NOMO-1 (cell line): ENCODE measurements around the gene CUEDC1.

ENCODE experiments used
- DNase-seq, 2 experiments: peaks; one replicate each; lab custom pipeline; 2025; ENCODE audit not compliant: unreplicated experiment in 2 of 2; lab: John Stamatoyannopoulos, UW

CUEDC1 gene, protein sequence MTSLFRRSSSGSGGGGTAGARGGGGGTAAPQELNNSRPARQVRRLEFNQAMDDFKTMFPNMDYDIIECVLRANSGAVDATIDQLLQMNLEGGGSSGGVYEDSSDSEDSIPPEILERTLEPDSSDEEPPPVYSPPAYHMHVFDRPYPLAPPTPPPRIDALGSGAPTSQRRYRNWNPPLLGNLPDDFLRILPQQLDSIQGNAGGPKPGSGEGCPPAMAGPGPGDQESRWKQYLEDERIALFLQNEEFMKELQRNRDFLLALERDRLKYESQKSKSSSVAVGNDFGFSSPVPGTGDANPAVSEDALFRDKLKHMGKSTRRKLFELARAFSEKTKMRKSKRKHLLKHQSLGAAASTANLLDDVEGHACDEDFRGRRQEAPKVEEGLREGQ

DNA sequence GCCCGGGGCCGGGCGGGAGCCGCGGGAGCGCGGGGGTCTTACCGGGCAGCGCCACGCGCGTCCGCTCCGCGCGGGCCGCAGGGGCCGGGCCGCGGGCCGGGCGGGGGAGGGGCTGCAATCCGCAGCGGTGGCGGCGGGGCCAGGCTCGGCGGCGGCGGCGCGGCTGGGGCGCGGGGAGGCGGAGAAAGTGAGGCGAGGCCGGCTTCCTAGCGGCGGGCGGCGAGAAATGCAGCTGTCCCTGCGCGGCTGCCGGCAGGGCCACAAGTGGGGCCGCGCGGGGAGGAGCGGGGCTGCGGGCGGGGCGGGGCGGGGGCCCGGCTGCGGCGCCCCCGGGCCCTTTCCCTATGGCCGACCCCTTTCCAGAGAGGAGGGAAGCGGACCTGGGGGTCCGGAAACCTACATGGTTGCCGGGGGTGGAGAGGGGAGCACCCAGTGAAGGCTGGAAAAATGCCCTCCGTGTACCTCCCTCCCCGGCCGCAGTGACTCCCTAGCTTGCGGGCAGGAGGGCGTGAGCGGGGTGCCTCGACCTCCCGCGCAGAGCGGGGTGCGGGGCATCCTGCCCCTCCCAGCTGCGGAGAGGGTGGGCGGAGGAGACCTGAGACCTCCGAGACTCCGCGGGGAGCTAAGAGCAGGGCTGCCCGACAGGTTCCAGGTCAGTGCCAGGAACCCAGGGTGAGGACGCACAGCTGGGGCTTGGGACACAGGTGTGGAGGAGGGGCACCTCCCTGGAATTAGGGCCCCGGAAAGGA is at the start of gene CUEDC1:
TSS of gene CUEDC1 (minus strand) at position 230 of the 749 bp plus-strand sequence. CDS start 69,848 bp downstream, outside the sequence.
- DNase-seq: peak; percentile 45 to 56

DNA sequence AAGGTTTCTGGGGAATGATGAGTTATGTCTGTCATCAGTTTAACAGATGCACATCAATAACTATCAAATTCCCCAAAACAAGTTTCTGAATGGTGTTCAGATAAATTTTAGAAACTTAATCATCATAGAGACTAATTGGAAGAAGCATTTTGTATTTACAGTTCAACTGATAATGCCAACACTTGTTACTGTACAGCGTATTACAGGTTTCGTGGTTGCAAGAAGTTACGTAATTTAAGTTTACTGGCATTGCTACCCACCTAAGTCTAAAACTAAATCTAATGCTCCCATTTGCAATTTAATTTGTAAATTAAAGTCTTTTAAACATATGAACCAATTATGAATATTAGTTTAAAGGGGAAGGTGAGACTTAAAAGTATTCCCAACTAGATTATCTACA is 48.8 kb upstream of the CUEDC1 start:
- peak; percentile 21 to 27 for DNase-seq

DNA sequence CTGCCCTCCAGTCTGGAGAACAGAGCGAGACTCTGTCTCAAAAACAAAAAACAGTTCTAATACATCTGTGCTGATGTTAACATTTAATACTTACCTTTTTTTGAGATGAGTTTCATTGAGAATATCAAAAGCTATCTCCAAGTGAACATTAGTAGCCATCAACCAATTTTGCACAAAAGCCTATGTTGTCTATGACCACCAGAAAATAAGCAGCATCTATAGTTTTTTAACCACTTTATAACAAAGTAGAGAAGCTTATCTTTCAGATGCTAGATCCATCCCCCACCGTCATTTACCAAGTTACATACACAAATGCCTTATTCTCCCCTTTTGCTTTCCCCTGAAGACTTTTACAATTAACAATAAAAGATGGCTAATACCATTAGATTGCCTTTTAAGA is 47.8 kb upstream of the CUEDC1 start:
- no peak for DNase-seq

DNA sequence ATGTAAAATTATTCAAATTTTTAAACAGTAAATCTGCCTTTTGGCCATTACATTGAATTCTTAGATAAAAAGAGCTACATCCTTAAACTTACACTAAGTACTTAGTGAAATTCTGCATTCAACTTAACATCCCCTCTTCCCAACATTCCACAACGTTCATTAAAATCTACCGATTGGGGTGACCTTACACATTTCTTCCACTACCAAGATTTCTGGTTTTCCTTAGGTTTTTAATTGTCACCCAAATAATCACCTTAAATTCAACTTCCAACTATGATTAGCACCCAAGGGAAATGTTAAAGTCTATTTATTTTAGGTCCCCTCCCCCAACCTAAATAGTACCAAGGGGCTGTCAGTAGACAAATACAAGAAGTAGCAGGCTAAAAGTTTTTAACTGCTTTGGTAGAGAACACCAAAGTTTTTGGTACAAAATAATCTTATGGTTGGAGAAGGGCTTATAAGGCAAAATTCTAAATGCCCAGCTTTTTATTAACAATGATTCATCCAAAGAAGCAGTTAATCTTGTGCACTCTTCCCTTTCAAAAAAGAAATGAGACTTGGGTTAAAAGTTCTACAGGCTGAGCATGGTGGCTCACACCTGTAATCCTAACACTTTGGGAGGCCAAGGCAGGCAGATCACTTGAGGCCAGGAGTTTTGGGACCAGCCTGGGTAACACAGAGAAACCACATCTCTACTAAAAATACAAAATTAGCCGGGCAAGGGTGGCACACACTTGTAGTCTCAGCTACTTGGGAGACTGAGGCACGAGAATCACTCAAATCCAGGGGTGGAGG is 47.1 kb upstream of the CUEDC1 start:
- no peak for DNase-seq

DNA sequence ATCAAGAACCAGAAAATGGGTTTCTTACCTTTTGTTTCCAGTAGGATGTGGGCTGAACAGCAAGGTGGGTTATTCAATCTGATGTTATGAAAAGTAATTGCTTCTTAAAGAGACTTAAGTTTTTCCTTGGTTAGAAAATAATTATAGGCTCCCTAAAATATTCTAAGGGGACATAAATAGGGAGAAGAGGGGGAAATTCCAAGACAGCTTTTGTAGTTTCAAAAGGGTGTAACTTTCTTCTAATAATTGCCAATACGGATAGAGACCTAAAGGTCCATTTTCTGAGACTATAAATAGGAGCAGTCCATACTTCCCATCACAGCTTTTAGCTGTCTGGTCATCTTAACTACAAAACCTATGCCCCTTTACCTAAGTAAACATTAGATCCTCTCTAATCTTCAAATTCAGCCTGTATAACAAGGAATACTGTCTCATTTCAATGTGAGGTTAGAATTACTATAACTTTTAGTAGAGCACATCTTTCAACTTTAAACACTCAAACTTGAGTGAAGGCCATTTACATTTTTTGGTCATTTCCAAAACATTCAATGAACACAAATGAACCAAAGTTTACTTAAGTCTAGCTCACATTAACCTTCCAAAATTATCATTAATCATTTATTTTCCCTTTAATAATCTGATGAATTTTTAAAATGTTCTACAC is 46.4 kb upstream of the CUEDC1 start:
- no peak for DNase-seq

DNA sequence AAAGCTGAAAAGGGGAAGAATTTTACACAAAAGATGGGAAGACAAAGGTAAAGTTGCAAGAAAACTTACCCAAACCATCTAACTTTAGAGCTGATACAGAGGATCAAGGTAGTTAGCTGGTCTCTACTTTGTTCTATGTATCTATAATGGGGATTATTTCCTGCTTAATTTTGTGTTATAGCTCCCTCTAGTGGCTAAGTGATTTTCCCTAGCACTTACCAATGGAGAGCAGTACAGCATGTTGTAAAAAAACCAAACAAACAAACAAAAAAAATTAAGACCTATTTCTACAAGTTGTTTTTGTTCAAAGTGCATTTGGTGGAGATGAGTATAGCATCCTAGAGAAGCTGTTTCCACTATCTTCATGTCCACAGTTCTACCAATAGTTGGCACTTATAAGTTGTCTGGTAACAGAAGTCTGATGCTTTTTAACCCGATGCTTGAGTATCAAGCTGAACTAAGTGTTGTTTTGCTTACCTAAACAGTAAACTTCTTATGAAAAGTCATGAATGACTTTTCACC is 44.3 kb upstream of the CUEDC1 start:
- DNase-seq: peak in 1 of 2 experiments; percentile 71

DNA sequence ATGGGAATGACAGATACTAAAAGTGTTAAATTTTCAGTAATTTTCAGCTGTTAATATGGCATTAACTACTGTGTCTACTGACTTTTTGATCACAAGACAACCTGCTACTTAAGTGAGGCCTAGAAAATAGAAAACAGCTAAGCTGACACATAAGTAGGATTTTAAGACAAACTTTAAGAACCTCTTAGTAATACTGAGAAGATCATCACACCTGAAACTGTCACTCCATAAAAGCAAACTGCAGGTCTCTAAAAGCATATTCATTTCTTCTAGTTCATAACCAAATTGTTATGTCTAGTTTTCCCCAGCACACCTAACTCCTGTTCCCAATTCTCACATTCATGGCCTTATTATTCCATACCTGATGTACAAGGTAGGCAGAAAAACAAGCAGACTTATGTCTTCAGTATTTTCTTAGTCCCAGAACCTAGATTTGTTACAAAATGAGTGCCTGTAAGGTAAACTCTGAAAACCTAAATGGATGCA is 43.8 kb upstream of the CUEDC1 start:
- no peak for DNase-seq

DNA sequence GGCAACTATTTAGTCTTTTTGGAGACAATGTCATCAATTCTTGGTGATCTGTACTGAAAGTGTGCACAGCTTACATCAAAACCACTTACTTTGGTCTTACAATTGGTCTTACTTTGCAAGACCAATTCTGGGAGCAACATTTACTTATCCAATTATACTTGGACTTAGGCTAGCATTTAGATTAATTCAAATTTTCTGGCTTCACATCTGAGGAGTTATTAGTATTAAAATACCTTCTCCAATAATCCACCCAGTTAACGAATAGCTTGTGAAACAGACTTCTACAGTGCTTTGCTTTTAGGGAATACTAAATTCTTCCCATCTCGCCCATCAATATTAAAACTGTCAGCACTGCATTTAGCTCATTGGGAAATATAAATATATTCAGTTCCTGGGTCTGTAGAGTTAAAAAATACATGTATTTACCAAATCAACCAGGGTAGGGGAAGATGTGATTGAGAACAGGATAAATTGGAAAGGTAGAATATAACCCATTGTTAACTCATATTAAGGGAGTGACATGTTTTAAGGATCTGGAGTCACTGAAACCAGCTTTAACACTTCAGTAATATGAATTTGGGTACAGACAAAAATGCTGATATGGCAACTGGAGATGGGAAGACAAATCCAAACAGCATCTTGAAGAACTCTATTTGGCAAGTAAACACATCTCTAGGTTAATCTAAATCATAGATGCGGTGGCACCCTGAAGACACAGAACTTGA is 42.0 kb upstream of the CUEDC1 start:
- no peak for DNase-seq

DNA sequence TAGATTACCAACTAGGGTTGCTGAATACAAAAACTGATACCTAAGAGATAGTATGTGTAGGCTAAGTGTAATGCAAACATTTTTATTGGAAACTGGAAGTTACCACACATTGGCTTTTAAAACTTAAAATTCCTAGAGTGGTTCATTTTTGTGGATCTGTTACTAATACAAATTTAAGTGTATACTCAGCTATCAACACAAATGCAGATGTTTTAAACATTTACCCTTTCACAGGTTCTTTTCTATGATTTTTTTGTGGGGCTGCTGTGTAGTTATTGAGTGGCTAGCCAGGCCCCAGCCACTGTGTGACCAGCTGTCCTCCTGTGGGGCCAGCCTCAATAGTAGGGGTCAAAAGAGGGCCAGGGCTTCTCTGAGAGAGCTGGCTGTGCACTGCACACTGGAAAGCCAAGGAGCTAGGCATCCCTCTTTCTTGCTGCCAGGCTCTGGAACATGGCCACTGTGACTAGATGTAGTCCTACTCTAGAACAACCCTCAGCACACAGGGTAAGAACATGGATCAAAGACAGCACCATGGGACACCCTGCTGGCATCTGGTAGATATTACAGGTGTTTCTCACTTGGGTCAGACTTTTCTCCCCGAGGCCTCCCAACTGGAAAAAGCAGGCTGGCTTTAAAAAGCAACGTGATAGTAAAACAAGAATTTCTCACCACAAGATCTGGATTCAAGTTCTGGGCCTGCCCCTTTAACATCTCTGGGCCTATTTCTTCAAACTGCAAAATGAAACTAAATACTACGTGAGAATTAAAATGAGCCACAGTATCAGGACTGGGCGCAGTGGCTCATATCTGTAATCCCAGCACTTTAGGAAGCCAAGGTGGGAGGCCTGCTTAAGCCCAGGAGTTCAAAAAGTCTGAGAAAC is 40.1 kb upstream of the CUEDC1 start:
- DNase-seq: peak; percentile 22 to 69

DNA sequence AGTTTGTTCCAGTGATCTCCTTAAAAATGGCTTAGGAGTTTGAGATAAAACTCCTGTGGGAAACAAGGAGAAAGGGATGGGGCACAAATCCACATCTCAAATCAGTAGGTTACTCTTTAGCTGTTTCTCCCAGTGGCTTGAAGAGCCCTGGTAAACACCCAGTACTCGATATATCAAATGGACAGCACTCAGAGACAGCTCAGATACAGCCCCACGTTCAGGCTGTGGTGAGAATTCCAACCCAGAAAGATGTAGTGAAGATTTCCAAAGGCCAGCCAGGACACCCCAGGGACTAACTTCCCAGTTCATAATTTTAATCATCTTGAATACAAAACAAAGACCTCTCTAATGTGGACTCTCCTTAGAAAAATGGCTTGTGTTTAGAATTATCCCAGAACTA is 39.2 kb upstream of the CUEDC1 start:
- DNase-seq: no peak

DNA sequence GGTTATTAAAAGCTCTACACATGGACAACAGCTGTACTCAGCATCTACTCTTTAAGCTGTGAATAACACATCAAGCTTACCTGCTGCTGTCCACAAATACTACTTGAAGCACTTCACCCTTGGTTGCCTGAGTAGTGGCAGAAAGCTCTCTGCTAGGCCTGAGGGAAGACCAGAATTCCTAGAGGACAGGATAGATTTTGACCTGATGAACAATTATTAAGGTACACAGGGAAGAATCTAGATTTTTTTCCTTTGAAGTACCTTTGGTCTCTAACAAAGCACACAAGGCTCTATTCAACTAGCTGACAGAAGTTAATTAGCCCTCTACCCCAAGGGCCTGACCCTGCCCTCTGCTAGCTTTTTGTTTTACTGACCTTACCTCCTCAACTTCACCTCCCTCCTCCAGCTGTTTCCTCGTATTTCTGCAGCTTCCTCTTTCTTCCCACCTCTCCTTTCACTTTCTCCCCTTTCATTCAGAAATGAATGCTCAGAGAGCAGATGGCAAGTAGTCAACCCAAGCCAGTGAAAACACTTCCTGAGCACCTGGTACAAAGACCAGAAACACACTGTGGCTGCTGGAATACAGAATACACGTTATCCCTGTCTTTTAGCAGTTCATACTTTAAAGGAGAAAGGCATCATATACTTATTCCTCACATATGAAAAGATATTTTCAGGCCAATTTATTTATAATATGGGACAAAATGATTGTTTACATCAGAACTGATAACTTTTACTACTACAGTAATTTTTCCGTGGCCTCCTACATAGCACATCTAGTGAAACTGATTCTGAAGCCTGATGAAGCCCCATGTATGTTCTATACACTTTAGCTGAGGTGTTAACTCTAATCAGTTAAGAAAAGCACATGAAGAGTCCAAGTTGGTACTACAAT is 38.5 kb upstream of the CUEDC1 start:
- DNase-seq: peak; percentile 33 to 40

DNA sequence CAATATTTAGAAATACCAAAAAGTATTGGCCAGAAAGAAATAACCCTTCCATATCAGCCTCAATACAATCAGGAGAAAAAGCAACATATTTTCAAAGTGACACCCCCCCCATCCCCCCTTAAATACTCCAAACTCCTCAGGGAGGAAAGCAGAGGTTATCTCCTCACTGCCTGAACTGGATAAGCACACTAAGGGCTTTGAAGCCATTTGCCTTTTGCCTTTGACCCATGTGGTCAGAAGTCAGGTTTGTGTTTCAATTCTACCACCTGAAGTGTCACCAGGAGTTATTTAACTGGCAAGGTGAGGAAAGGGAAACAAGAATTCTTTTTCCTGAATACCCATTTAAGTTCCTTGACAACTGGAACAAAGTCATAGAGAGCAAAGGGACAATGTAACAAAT is 36.3 kb upstream of the CUEDC1 start:
- no peak for DNase-seq

DNA sequence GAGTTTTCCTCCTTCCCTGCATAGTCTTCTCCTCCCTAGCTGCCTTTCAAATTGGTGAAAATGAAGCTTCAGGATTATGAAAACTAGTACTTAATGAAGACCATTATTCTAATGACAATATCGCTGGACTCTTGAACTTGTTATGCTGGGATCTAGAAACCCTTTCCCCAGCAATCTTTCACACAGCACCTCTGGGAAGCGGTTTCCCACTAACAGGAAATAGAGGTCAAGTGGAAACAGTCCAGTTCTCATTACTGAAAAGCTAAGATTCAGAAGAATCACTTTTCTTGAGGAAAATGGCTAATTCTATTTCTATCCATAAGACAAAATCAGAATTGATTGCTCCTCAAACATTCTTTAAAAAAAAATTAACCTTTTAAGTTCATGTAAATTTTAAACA is 34.8 kb upstream of the CUEDC1 start:
- DNase-seq: no peak

DNA sequence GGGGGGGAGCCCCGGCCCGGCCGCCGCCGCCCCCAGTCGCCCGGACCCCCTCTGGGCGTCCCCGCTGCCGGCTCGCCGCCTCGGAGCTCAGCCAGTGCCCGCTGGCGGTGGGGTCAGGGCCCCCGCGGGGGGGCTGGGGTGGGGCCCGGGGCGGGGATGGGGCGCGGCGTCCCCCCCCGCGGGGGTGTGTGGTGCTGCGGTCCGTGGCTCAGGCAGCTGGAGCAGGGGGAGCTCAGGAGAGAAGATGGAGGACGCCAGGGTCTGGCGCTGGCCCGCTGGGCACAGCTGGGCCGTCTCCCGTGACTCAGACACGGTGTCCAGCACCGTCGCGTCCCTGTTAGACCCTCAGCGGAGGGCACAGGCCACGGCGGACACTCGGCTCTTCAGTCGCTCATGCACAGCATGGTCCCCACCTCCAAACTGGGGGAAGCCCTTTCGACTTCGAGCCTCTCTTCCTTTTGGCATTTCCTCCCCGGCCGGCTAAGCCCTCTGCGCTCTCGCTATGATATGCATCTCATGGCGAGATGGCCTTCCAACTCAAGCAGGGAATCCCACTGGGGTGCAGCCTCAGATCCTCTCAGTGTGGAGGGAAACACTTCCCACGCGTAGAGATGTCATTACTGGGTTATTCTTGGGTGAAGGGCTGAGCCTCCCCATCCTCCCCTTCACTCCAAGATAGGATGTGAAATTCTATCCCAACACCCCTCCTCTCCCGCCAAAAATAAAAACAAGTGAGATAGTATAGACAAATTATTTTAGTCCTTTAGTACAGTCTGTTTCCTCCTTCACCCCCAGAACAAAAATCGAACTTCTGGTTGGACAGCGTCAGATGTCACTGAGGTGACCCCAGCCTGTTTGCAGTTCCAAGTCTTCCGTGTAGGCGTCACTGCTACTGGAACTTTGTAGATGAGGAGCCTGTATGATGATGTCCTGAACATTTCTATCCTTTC is 33.4 kb upstream of the CUEDC1 start:
- peak; percentile 59 to 80 for DNase-seq

DNA sequence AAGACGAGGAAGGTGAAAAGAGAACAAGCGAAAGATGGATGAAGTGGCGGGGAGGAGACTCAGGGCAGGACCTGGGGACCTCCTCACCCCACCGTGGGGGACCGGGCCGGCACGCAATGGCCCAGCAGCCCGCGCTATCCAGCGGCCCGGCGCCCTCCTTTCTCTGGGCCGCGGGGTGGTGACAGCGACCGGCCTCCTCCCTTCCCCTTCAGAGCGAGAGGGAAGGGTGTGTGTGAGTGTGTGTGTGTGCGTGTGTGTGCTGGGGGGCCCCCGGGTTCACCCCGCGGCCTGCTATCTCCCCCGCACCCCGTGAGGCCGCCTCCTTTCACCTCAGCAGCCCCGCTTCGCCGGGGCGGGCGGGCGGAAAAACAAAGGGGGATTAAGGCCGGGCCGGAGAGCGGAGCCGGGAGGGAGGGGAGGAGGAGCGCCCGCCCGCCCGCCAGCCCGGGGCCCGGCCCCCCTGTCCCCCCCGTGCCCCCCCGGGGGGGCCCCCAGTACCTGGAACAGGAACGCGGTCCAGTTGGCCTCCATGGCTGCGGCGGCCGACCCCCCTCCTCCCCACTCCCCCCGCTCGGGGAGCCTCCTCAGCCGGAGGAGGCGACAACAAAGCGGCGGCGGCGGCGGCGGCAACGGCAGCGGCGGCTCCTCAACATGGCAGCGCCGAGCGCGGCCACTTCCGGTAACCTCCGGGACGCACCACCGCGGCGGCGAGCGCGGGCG is 32.5 kb upstream of the CUEDC1 start, which contains the start of gene VEZF1:
TSS of gene VEZF1 (minus strand) at position 674 of the 720 bp plus-strand sequence. CDS start at position 531, 143 bp downstream.
- DNase-seq: peak; percentile 69 to 80
